K562 (cell line): ENCODE data around the gene CCPG1. TPM values are rescaled to one million over a fixed set of nuclear protein-coding genes. Genes with fewer than 3 reads are reported as not detected.

Experiments used
- AFF1 ChIP-seq, 2 experiments: fragments of 450-650 bp; IDR thresholded peaks; 2 replicates each; pipeline ENCODE4 v1.6.1; 2018; ENCODE audit warnings: mild to moderate bottlenecking in 2 of 2, low read depth in 1 of 2; ENCODE audit not compliant: partially characterized antibody in 2 of 2
- ARID3A ChIP-seq: IDR thresholded peaks from 2 replicates; pipeline ENCODE4 v1.6.1; 2012; ENCODE audit warnings: low read depth, low read length, improper control_type of control experiment, borderline replicate concordance
- E2F3 ChIP-seq: fragments of 250-450 bp; sonication (Bioruptor Pico); IDR thresholded peaks from 2 replicates; pipeline ENCODE4 v1.4.0; 2020; ENCODE audit warnings: mild to moderate bottlenecking
- ELF1 ChIP-seq: fragments of 200-800 bp; sonication (Bioruptor generic); IDR thresholded peaks from 2 replicates; pipeline ENCODE4 v1.6.1; 2016; ENCODE audit warnings: missing genetic modification characterization, missing compliant biosample characterization
- FOSL1 ChIP-seq: fragments of 200-800 bp; sonication (Bioruptor generic); conservative IDR thresholded peaks from 2 replicates; pipeline ENCODE4 v1.6.1; 2016; ENCODE audit warnings: missing genetic modification characterization, missing compliant biosample characterization
- JUN ChIP-seq, 2 experiments: sonication (generic) in 1 of 2; formaldehyde crosslinking in 1 of 2; IDR thresholded peaks; 2 replicates each; pipeline versions ENCODE4 v1.6.1 to v1.8.0; 2012 to 2022; ENCODE audit warnings: borderline replicate concordance in 2 of 2, mild to moderate bottlenecking in 2 of 2, improper control_type of control experiment in 1 of 2, low read depth in 1 of 2, low read length in 1 of 2, missing genetic modification reagents in 1 of 2
- MCM7 ChIP-seq, 2 experiments: fragments of 450-650 bp; IDR thresholded peaks; 2 replicates each; pipeline ENCODE4 v1.6.1; 2016 to 2018
- NCOA1 ChIP-seq: fragments of 450-650 bp; IDR thresholded peaks from 2 replicates; pipeline ENCODE4 v1.6.1; 2016; ENCODE audit warnings: low read depth
- NR2C2 ChIP-seq, 2 experiments: fragments of 200-800 bp in 1 of 2; sonication (Bioruptor generic) in 1 of 2; sonication (generic) in 1 of 2; formaldehyde crosslinking in 1 of 2; IDR thresholded peaks; 2 replicates each; pipeline versions ENCODE4 v1.6.1 to v1.8.0; 2016 to 2022; ENCODE audit warnings: mild to moderate bottlenecking in 1 of 2, missing compliant biosample characterization in 1 of 2, missing genetic modification characterization in 1 of 2, missing genetic modification reagents in 1 of 2
- SMARCC2 ChIP-seq: fragments of 450-650 bp; IDR thresholded peaks from 2 replicates; pipeline ENCODE4 v1.6.1; 2017; ENCODE audit warnings: antibody characterized with exemption, moderate library complexity, mild to moderate bottlenecking, low read depth
- TRIM28 ChIP-seq: fragments of 450-650 bp; IDR thresholded peaks from 2 replicates; pipeline ENCODE4 v1.6.1; 2017
- ZNF766 ChIP-seq: fragments of 200-800 bp; sonication (Bioruptor generic); conservative IDR thresholded peaks from 2 replicates; pipeline ENCODE4 v1.6.1; 2016; ENCODE audit warnings: missing genetic modification characterization, missing compliant biosample characterization
- ZNF778 ChIP-seq: fragments of 450-650 bp; formaldehyde crosslinking; IDR thresholded peaks from 2 replicates; pipeline ENCODE4 v1.4.0; 2020; ENCODE audit warnings: mild to moderate bottlenecking, moderate library complexity
- polyA plus RNA-seq, 8 experiments: library from polyadenylated mRNA; depleted of rRNA in 4 of 8; stranded (reverse) in 5 of 8; unstranded in 3 of 8; fragments of >200 nt; fragmentation: Nextera tagmentation in 2 of 8; fragmentation: Illumina TruSeq in 1 of 8; extraction: Ambion mirVana in 2 of 8; extraction: Trizol in 1 of 8; gene quantifications; 2 replicates each; pipeline versions ENCODE4 v1.2.1 to v1.2.3, GENCODE V29; 2011 to 2014; ENCODE audit warnings: inconsistent platforms in 1 of 8, missing spikeins in 1 of 8
- total RNA-seq, 7 experiments: library from RNA; depleted of rRNA in 6 of 7; stranded (reverse); fragments of >200 nt in 6 of 7; fragmentation: Illumina TruSeq in 2 of 7; extraction: Trizol in 2 of 7; gene quantifications; 2 replicates each; pipeline versions ENCODE4 v1.2.1 to v1.2.3, GENCODE V29; 2011 to 2021; ENCODE audit warnings: low replicate concordance in 1 of 7

Gene CCPG1
- total and polyA plus RNA-seq, 9 of the 15 experiments (the other 6 are each of a cell fraction or from before 2014, with no cell fraction given): 33.0 to 54.9 (median 41.1) TPM

- TF ChIP-seq ARID3A: peak; percentile 94
- TF ChIP-seq AFF1 (IDR thresholded peaks at IDR 0.05; ENCODE audit: low read depth in 1 of 2, partially characterized antibody in 2 of 2): peak; percentile 57 to 77
- TF ChIP-seq E2F3 (CRISPR knock-in tag): no peak
- peak; percentile 69; the same call in 1 of the 2 replicates for TF ChIP-seq SMARCC2
- TF ChIP-seq ZNF766 (CRISPR knock-in tag): peak; percentile 84
- no peak for TF ChIP-seq TRIM28
- peak; percentile 44; the same call in 1 of the 2 replicates for TF ChIP-seq ELF1 (tag)
- peak; percentile 64; the same call in 1 of the 2 replicates for TF ChIP-seq NCOA1
- no peak for TF ChIP-seq NR2C2 (CRISPR knock-in tag; IDR thresholded peaks at IDR 0.05)
- TF ChIP-seq NR2C2 (tag; IDR thresholded peaks at IDR 0.05): peak; percentile 64; the same call in 1 of the 2 replicates
- no peak for TF ChIP-seq JUN (IDR thresholded peaks at IDR 0.05; ENCODE audit: borderline replicate concordance, low read depth, low read length)
- no peak for TF ChIP-seq JUN (CRISPR knock-in tag; IDR thresholded peaks at IDR 0.05; ENCODE audit: borderline replicate concordance)
- peak; percentile 24; the same call in 1 of the 2 replicates for TF ChIP-seq FOSL1 (tag)
- TF ChIP-seq ZNF778 (CRISPR knock-in tag): no peak
- TF ChIP-seq MCM7 (IDR thresholded peaks at IDR 0.05): no peak
Observed at GRCh38 chr15:55403531-55403930, 4.6 kb downstream of the CCPG1 start (continued).
